Lower leg skin (tissue), 3 donors: ENCODE measurements around the gene FBXO40.

Experiments
- CTCF ChIP-seq, 3 donors: fragments of 450-650 bp; IDR thresholded peaks; one replicate each; pipeline ENCODE4 v1.5.1; 2016; ENCODE audit warnings: antibody characterized with exemption in 3 of 3, mild to moderate bottlenecking in 3 of 3, moderate library complexity in 2 of 3
- POLR2A ChIP-seq, 2 donors: fragments of 450-650 bp; IDR thresholded peaks; one replicate each; pipeline ENCODE4 v1.6.1; 2016 to 2017; ENCODE audit warnings: antibody characterized with exemption in 2 of 2, mild to moderate bottlenecking in 1 of 2, moderate library complexity in 1 of 2

GRCh38 chr3:121621491-121621890 lies 28.3 kb downstream of the FBXO40 start:
- TF ChIP-seq CTCF (IDR thresholded peaks at IDR 0.05) (no peak), POLR2A (IDR thresholded peaks at IDR 0.05) (no peak)
